AG09319 (cell line): Measurements from ENCODE around the gene GNG8.
A peak's percentile ranks its signal among the peaks of the same experiment; 100 is the strongest.
"Not testable (repeated sequence)": the region's sequence is repeated elsewhere in the genome, so short reads cannot be mapped to it uniquely, and the experiment has no call there.

Experiments
- DNase-seq: peaks from one replicate; pipeline ENCODE4 v3.0.0-alpha.2; 2010; ENCODE audit warnings: low read depth; ENCODE audit errors: extremely low read depth
- TF ChIP-seq, protein P1 (sequence below): IDR thresholded peaks from 2 replicates; pipeline ENCODE4 v1.5.1; 2011; ENCODE audit warnings: low read depth, mild to moderate bottlenecking, inconsistent platforms, low read length, moderate library complexity

The GNG8 gene

DNA sequence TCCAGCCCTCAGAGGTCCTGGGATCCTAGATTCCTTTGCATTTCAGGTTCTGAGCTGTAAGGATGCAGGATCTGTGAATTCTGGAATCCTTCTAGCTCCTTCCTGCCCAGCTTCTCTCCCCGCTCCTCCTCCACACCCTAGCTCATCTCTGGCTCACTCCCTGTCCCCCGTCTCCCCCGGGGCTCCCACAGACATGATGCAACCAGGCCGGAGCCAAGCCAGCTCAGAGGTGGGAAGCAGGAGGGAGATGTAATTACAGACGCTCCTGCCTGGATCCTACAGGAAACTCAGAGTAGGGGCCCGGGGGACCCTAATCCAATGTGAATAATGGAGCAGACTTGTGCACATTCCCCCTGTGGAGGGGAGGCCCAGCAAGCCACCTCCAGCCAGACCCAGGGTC is 4.5 kb downstream of the GNG8 start:
- no peak for DNase-seq
- TF ChIP-seq, protein P1, sequence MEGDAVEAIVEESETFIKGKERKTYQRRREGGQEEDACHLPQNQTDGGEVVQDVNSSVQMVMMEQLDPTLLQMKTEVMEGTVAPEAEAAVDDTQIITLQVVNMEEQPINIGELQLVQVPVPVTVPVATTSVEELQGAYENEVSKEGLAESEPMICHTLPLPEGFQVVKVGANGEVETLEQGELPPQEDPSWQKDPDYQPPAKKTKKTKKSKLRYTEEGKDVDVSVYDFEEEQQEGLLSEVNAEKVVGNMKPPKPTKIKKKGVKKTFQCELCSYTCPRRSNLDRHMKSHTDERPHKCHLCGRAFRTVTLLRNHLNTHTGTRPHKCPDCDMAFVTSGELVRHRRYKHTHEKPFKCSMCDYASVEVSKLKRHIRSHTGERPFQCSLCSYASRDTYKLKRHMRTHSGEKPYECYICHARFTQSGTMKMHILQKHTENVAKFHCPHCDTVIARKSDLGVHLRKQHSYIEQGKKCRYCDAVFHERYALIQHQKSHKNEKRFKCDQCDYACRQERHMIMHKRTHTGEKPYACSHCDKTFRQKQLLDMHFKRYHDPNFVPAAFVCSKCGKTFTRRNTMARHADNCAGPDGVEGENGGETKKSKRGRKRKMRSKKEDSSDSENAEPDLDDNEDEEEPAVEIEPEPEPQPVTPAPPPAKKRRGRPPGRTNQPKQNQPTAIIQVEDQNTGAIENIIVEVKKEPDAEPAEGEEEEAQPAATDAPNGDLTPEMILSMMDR, result no peak

GRCh38 chr19:46630586-46631205 is 5.3 kb downstream of the GNG8 start:
- DNase-seq, result no peak
- TF ChIP-seq, protein P1, result no peak

- TF ChIP-seq, protein P1, result no peak
- no peak for DNase-seq
These were observed 6.4 kb downstream of the GNG8 start for GRCh38 chr19:46629546-46630025.

DNA sequence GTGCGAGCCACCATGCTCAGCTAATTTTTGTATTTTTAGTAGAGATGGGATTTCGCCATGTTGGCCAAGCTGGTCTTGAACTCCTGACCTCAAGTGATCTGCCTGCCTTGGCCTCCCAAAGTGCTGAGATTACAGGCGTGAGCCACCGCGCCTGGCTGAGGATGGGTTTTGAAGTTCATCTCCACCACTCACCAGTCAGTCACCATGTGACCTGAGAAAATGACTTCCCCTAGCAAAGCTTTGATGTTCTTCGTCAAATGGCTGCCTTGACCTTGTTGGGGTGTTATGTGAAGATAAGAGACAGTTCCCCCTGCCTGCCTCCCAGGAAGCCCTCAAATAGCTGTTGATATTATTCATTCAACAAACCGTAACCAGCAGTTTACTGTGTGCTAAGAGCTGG is 7.0 kb downstream of the GNG8 start:
- DNase-seq, result not testable (repeated sequence)

DNA sequence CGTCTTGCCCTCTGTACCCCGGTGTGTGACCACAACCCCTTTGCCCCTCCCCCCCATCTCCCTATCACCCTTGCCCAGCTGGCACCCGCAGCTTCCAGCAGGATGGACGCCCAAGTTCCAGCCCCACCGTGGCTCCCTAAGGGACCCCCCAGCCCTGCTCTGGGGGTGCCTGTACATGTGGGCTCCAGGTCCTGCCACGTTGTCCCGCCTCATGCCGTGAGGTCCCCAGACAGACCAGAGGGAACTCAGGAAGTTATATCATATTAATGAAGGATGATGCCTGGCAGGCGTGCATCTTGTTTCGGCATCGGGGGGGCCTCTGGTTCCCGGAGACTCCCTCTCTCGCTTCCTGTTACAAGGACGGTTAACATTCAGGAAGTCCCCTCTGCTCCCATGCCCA is 9.6 kb downstream of the GNG8 start:
- TF ChIP-seq, protein P1, result no peak
- no peak for DNase-seq

DNA sequence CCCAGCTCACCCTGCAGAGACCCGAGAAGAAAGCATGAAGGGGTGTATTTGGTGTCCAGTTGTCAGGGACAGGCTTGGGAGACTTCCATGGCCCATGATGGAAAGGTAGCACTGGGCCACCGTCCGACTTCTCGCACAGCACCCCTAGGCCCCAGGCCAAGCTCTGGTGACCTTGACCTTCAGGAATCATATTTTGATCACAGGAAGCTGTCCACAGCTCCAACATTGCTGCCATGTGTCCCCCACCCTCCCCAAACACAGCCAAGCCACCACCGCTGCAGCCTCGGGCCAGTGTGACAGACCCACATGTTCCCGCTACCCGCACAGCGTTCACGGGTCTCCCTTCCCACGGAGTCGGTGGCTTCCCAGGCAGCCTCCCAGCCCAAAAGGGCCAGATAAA is 10.3 kb downstream of the GNG8 start:
- DNase-seq, result no peak
- TF ChIP-seq, protein P1, result no peak

DNA sequence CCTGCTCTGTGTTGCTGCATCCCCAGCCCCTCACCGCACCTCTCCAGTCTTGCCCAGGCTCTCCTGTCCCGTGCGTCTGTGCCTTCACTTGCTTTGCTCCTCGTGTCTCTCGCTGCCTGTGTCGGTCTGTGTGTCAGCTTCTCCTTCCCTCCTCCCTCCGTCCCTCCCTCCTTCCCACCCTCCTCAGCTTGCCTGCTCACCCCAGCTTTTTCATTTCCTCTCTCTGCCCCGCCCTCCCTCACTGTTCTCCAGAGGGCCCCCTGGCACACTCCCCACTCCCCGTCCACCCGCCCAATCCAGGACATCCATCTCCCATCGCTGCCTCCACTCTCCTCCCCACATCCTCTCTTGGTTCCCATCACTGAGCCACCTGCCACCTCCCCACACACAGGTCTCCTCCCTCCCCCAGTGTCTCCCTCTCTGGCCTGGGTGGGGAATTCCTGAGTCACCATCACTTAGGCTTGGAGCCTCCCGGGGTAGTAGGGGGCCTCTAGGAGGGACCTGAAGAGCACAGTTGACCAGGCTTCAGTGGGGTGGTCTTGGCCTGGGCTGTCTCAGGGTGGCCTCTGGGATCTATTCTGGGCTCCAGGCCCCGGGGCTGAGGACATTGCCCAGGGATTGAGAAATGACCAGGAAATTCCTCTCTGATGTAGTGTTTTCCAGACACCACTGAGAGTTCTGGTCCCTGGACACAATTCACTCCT is 10.9 kb downstream of the GNG8 start, which contains the start of gene PTGIR:
Gene PTGIR, minus strand, starts transcription at position 132 of the 704 bp plus-strand sequence. CDS start 864 bp downstream, outside the sequence.
- TF ChIP-seq, protein P1, result peak; percentile 9
- DNase-seq, result peak; percentile 37
